GM23338 (cell line): Measurements from ENCODE around the gene RCAN1. TPM values are rescaled to one million over a fixed set of nuclear protein-coding genes. Genes with fewer than 3 reads are reported as not detected.

ENCODE experiments used
- ATAC-seq: fragments of 200-7000 bp; cut with Tn5 transposase; 3 replicates; pipeline ENCODE4 v1.9.1; 2020
- DNase-seq: peaks from one replicate; pipeline ENCODE4 v3.0.0-alpha.2; 2015; ENCODE audit warnings: low spot score
- H2AFZ ChIP-seq: fragments of 200-600 bp; sonication (generic); 2 replicates; pipeline ENCODE4 v1.8.0; 2016; ENCODE audit warnings: antibody characterized with exemption, mild to moderate bottlenecking, moderate library complexity
- H3F3A ChIP-seq: fragments of 200-600 bp; sonication (generic); replicated peaks from 2 replicates; pipeline ENCODE4 v1.8.0; 2017; ENCODE audit warnings: antibody characterized with exemption, mixed run types, low read depth
- H3K27ac ChIP-seq: fragments of 200-600 bp; sonication (generic); 2 replicates; pipeline ENCODE4 v1.6.1; 2016; ENCODE audit warnings: low read depth
- H3K27me3 ChIP-seq: fragments of 200-600 bp; sonication (generic); 2 replicates; pipeline ENCODE4 v1.8.0; 2016; ENCODE audit warnings: mild to moderate bottlenecking, mixed run types, moderate library complexity; ENCODE audit not compliant: insufficient read depth
- H3K36me3 ChIP-seq: fragments of 200-600 bp; sonication (generic); 2 replicates; pipeline ENCODE4 v1.8.0; 2016; ENCODE audit warnings: mild to moderate bottlenecking; ENCODE audit not compliant: insufficient read depth
- H3K4me1 ChIP-seq: fragments of 200-600 bp; sonication (generic); 2 replicates; pipeline ENCODE4 v1.8.0; 2016; ENCODE audit warnings: mild to moderate bottlenecking, moderate library complexity; ENCODE audit not compliant: insufficient read depth
- H3K4me2 ChIP-seq: fragments of 200-600 bp; sonication (generic); 2 replicates; pipeline ENCODE4 v1.7.1; 2017; ENCODE audit warnings: mixed run types
- H3K4me3 ChIP-seq: fragments of 200-600 bp; sonication (generic); 2 replicates; pipeline ENCODE4 v1.6.1; 2016; ENCODE audit warnings: mixed run types
- H3K79me2 ChIP-seq: fragments of 200-600 bp; sonication (generic); replicated peaks from 2 replicates; pipeline ENCODE4 v1.8.0; 2017; ENCODE audit warnings: mild to moderate bottlenecking; ENCODE audit not compliant: insufficient read depth
- H3K9me2 ChIP-seq: fragments of 200-600 bp; sonication (generic); 2 replicates; pipeline ENCODE4 v1.8.0; 2017; ENCODE audit not compliant: insufficient read depth
- H4K20me1 ChIP-seq: fragments of 200-600 bp; sonication (generic); replicated peaks from 2 replicates; pipeline ENCODE4 v1.8.0; 2017; ENCODE audit warnings: mild to moderate bottlenecking; ENCODE audit not compliant: insufficient read depth
- H3K27ac Mint-ChIP-seq: 2 replicates; pipeline ENCODE4 v1.8.0; 2020; ENCODE audit warnings: inconsistent platforms, mild to moderate bottlenecking, moderate library complexity, mixed read lengths
- H3K27me3 Mint-ChIP-seq: 3 replicates; pipeline ENCODE4 v1.8.0; 2022; ENCODE audit warnings: low read depth, mild to moderate bottlenecking, moderate library complexity, mixed read lengths, inconsistent platforms; ENCODE audit not compliant: insufficient read depth, poor library complexity
- H3K36me3 Mint-ChIP-seq: 3 replicates; pipeline ENCODE4 v1.8.0; 2021; ENCODE audit warnings: low read depth, mild to moderate bottlenecking, inconsistent platforms, moderate library complexity, mixed read lengths
- H3K4me1 Mint-ChIP-seq: 3 replicates; pipeline ENCODE4 v1.8.0; 2020; ENCODE audit warnings: mild to moderate bottlenecking, inconsistent platforms, mixed read lengths
- H3K4me3 Mint-ChIP-seq: 3 replicates; pipeline ENCODE4 v1.8.0; 2021; ENCODE audit warnings: moderate library complexity, mild to moderate bottlenecking, inconsistent platforms, mixed read lengths
- H3K9me3 Mint-ChIP-seq: 3 replicates; pipeline ENCODE4 v1.8.0; 2020; ENCODE audit warnings: moderate library complexity, mild to moderate bottlenecking, inconsistent platforms, mixed read lengths
- CREB1 ChIP-seq: fragments of 250-450 bp; sonication (Bioruptor Pico); IDR thresholded peaks from 2 replicates; pipeline ENCODE4 v1.5.0; 2020; ENCODE audit warnings: low read depth, mild to moderate bottlenecking, moderate library complexity
- EZH2 ChIP-seq: fragments of 200-600 bp; sonication (generic); IDR thresholded peaks from one replicate; pipeline ENCODE4 v1.8.0; 2017; ENCODE audit warnings: antibody characterized with exemption, mild to moderate bottlenecking, low read depth; ENCODE audit not compliant: unreplicated experiment
- JUNB ChIP-seq: IDR thresholded peaks from one replicate; pipeline ENCODE4 v1.6.1; 2016; ENCODE audit warnings: antibody characterized with exemption; ENCODE audit not compliant: unreplicated experiment
- POLR2AphosphoS5 ChIP-seq: IDR thresholded peaks from 2 replicates; pipeline ENCODE4 v1.6.1; 2016; ENCODE audit warnings: antibody characterized with exemption, low read depth
- REST ChIP-seq: IDR thresholded peaks from one replicate; pipeline ENCODE4 v1.6.1; 2018; ENCODE audit warnings: antibody characterized with exemption; ENCODE audit not compliant: unreplicated experiment
- ZNF114 ChIP-seq: fragments of 250-450 bp; sonication (Bioruptor Pico); IDR thresholded peaks from 2 replicates; pipeline ENCODE4 v1.5.0; 2020; ENCODE audit warnings: mild to moderate bottlenecking, moderate library complexity
- ZNF331 ChIP-seq: fragments of 250-450 bp; sonication (Bioruptor Pico); IDR thresholded peaks from 2 replicates; pipeline ENCODE4 v1.5.0; 2020; ENCODE audit warnings: low read depth, mild to moderate bottlenecking, moderate library complexity
- ZNF462 ChIP-seq: fragments of 250-450 bp; sonication (Bioruptor Pico); IDR thresholded peaks from 2 replicates; pipeline ENCODE4 v1.5.0; 2020; ENCODE audit warnings: mild to moderate bottlenecking, moderate library complexity
- polyA plus RNA-seq: library from polyadenylated mRNA; unstranded; fragments of >200 nt; fragmentation: Nextera tagmentation; extraction: Ambion mirVana; gene quantifications from 2 replicates; pipeline ENCODE4 v1.2.1, GENCODE V29; 2016
- total RNA-seq: library from RNA; depleted of rRNA; stranded (reverse); fragments of >200 nt; shearing (Covaris generic); gene quantifications from 2 replicates; pipeline ENCODE4 v1.2.3, GENCODE V29; 2014
- TF ChIP-seq, protein P1 (sequence below), 2 experiments: fragments of 200-600 bp in 1 of 2; sonication (generic) in 1 of 2; conservative IDR thresholded peaks; 2 replicates each; pipeline versions ENCODE4 v1.5.1 to v1.6.1; 2016 to 2017; ENCODE audit warnings: antibody characterized with exemption in 2 of 2, low read depth in 2 of 2, mild to moderate bottlenecking in 2 of 2, moderate library complexity in 1 of 2

Gene RCAN1
- total and polyA plus RNA-seq, 2 experiments from 2014 or later: 3.7 to 5.2 TPM

DNA sequence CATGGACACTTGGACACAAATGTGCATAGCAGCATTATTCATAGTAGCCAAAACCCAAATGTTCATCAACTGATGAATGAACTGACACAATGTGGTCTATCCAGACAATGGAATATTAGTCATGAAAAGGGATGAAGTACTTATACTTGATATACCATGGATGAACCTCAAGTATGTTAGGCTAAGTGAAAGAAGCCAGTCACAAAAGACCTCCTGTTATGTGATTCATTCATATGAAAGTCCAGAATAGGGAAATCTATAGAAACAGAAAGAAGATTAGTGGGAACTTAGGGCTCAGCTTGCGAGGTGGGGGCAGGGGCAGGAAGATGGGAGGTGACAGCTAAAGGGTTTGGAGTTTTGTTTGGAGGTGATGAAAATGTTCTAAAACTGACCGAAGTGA lies 110.3 kb downstream of the RCAN1 start (continued):
- TF ChIP-seq REST (no peak), ZNF114 (CRISPR knock-in tag) (no peak), JUNB (no peak), EZH2 (no peak)

GRCh38 chr21:34502480-34503106 lies 112.3 kb downstream of the RCAN1 start:
- Mint-ChIP-seq H3K4me3 (no peak overlapping the region), H3K4me1 (no peaks in the 10 kb centered on the region), H3K27me3 (peaks cover 3% of the 10 kb centered on the region), H3K36me3 (no peaks in the 10 kb centered on the region), H3K27ac (no peak overlapping the region), H3K9me3 (peaks cover 5% of the 10 kb centered on the region; the same call in 2 of the 3 replicates)
- Histone ChIP-seq H3K9me2 (peaks cover 12% of the 10 kb centered on the region; the same call in 1 of the 2 replicates), H3K4me2 (no peak overlapping the region), H3K4me3 (no peak overlapping the region), H3K27me3 (no peaks in the 10 kb centered on the region), H4K20me1 (no peaks in the 10 kb centered on the region), H2AFZ (no peak overlapping the region), H3K36me3 (no peaks in the 10 kb centered on the region), H3K27ac (no peak overlapping the region), H3K4me1 (no peaks in the 10 kb centered on the region), H3K79me2 (no peaks in the 10 kb centered on the region), H3F3A (no peaks in the 10 kb centered on the region)
- ATAC-seq (no peak), DNase-seq (no peak)
- TF ChIP-seq ZNF462 (CRISPR knock-in tag) (no peak), CREB1 (CRISPR knock-in tag) (no peak), ZNF331 (CRISPR knock-in tag) (no peak), POLR2AphosphoS5 (no peak), JUNB (no peak), REST (no peak)
- TF ChIP-seq, protein P1, sequence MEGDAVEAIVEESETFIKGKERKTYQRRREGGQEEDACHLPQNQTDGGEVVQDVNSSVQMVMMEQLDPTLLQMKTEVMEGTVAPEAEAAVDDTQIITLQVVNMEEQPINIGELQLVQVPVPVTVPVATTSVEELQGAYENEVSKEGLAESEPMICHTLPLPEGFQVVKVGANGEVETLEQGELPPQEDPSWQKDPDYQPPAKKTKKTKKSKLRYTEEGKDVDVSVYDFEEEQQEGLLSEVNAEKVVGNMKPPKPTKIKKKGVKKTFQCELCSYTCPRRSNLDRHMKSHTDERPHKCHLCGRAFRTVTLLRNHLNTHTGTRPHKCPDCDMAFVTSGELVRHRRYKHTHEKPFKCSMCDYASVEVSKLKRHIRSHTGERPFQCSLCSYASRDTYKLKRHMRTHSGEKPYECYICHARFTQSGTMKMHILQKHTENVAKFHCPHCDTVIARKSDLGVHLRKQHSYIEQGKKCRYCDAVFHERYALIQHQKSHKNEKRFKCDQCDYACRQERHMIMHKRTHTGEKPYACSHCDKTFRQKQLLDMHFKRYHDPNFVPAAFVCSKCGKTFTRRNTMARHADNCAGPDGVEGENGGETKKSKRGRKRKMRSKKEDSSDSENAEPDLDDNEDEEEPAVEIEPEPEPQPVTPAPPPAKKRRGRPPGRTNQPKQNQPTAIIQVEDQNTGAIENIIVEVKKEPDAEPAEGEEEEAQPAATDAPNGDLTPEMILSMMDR (conservative IDR thresholded peaks at IDR 0.05; ENCODE audit: low read depth in 2 of 2): no peak
